OCI-LY7 (cell line): Measurements from ENCODE around the gene TCAF1. TPM values are rescaled to one million over a fixed set of nuclear protein-coding genes. Genes with fewer than 3 reads are reported as not detected.
"Not testable (repeated sequence)": the region's sequence is repeated elsewhere in the genome, so short reads cannot be mapped to it uniquely, and the experiment has no call there.

Experiments
- BruUV-seq: library from RNA; stranded (reverse); fragments of 400-500 nt; replicated peaks from 2 replicates; lab custom pipeline; 2021; lab: Mats Ljungman, UMichigan
- CTCF ChIA-PET: fragments of 300-600 bp; sonication (Branson Sonifier 250); formaldehyde crosslinking; loops from one replicate; lab custom pipeline; 2022; ENCODE audit warnings: antibody characterized with exemption; ENCODE audit not compliant: unreplicated experiment; lab: Charles Lee
- POLR2A ChIA-PET: fragments of 300-600 bp; sonication (Branson Sonifier 250); formaldehyde crosslinking; loops from one replicate; lab custom pipeline; 2022; ENCODE audit warnings: antibody characterized with exemption; lab: Charles Lee
- DNase-seq: peaks from one replicate; pipeline ENCODE4 v3.0.0-alpha.2; 2015; ENCODE audit warnings: low spot score
- H2AFZ ChIP-seq: fragments of 200-600 bp; sonication (generic), shearing (Covaris generic); 2 replicates; pipeline ENCODE4 v1.6.1; 2014; ENCODE audit warnings: mild to moderate bottlenecking, antibody characterized with exemption, low read length, moderate library complexity
- H3K27ac ChIP-seq: fragments of 200-600 bp; sonication (generic); 2 replicates; pipeline ENCODE4 v1.5.1; 2014; ENCODE audit warnings: mixed run types, low read depth, mild to moderate bottlenecking, moderate library complexity, low read length, inconsistent platforms; ENCODE audit not compliant: poor library complexity, severe bottlenecking
- H3K36me3 ChIP-seq: fragments of 200-600 bp; sonication (generic); 2 replicates; pipeline ENCODE4 v1.6.1; 2014; ENCODE audit warnings: mild to moderate bottlenecking, antibody characterized with exemption, low read length, moderate library complexity, mixed read lengths; ENCODE audit not compliant: insufficient read depth
- H3K4me1 ChIP-seq: fragments of 200-600 bp; sonication (generic); 2 replicates; pipeline ENCODE4 v1.5.1; 2014; ENCODE audit warnings: mild to moderate bottlenecking, low read length; ENCODE audit not compliant: insufficient read depth, poor library complexity, severe bottlenecking
- H3K4me2 ChIP-seq: fragments of 200-600 bp; sonication (generic); 2 replicates; pipeline ENCODE4 v1.6.1; 2014; ENCODE audit warnings: mild to moderate bottlenecking, low read length
- H3K4me3 ChIP-seq: fragments of 200-600 bp; sonication (generic); 2 replicates; pipeline ENCODE4 v1.5.1; 2014; ENCODE audit warnings: mild to moderate bottlenecking, low read depth, low read length; ENCODE audit not compliant: poor library complexity, severe bottlenecking
- H3K79me2 ChIP-seq: fragments of 200-600 bp; sonication (generic); 2 replicates; pipeline ENCODE4 v1.6.1; 2016; ENCODE audit warnings: low read depth, mild to moderate bottlenecking, low read length, moderate library complexity, mixed read lengths; ENCODE audit not compliant: insufficient read depth
- H3K9me2 ChIP-seq: fragments of 200-600 bp; sonication (generic); 2 replicates; pipeline ENCODE4 v1.6.1; 2016; ENCODE audit warnings: mild to moderate bottlenecking, low read length, mixed read lengths; ENCODE audit not compliant: insufficient read depth
- H3K9me3 ChIP-seq: fragments of 200-600 bp; sonication (generic); 2 replicates; pipeline ENCODE4 v1.6.1; 2014; ENCODE audit warnings: mild to moderate bottlenecking, mixed run types, low read length, mixed read lengths
- H4K20me1 ChIP-seq: fragments of 200-600 bp; sonication (generic); 2 replicates; pipeline ENCODE4 v1.6.1; 2014; ENCODE audit warnings: mild to moderate bottlenecking, antibody characterized with exemption, low read length, moderate library complexity, mixed read lengths; ENCODE audit not compliant: insufficient read depth
- EZH2phosphoT487 ChIP-seq: fragments of 200-600 bp; sonication (generic); IDR thresholded peaks from 2 replicates; pipeline ENCODE4 v1.6.1; 2018; ENCODE audit warnings: low read depth, borderline replicate concordance, mild to moderate bottlenecking, mixed run types, antibody characterized with exemption, low read length, moderate library complexity, mixed read lengths
- intact Hi-C: fragments of 100-400 bp; cut with micrococcal nuclease; formaldehyde crosslinking; loops from one replicate; pipeline ENCODE4 v1.10.0; 2022; ENCODE audit not compliant: unreplicated experiment
- total RNA-seq, 2 experiments: library from RNA; depleted of rRNA in 1 of 2; stranded (reverse); fragments of >200 nt in 1 of 2; shearing (Covaris generic) in 1 of 2; gene quantifications; 2 replicates each; pipeline ENCODE4 v1.2.3, GENCODE V29; 2014 to 2022
- TF ChIP-seq, protein P1 (sequence below): fragments of 200-600 bp; sonication (generic); conservative IDR thresholded peaks from 2 replicates; pipeline ENCODE4 v1.5.1; 2014; ENCODE audit warnings: mild to moderate bottlenecking, antibody characterized with exemption, low read length, moderate library complexity, mixed read lengths

The TCAF1 gene
- total RNA-seq, 2 experiments from 2014 or later, result 3.3 to 5.5 TPM

DNA sequence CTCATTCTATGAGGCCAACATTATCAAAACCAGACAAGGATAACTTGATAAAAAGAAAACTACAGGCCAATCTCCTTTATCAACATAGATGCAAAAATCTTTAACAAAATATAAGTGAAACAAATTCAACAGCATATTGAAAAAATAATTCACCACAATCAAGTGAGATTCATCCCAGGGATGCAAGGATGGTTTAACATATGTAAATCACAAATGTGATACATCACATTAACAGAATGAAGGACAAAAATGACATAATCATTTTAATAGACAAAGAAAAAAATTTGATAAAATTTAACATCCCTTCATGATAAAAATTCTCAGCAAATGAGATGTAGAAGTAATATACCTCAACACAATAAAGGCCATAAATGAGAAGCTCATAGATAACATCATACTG, 53.8 kb downstream of the TCAF1 start:
- no TSS peak for BruUV-seq
- Histone ChIP-seq H3K4me3 (no peak overlapping the region), H4K20me1 (no peaks in the 10 kb centered on the region), H3K36me3 (no peaks in the 10 kb centered on the region), H3K27ac (no peak overlapping the region), H3K79me2 (no peaks in the 10 kb centered on the region), H3K4me2 (no peak overlapping the region), H3K4me1 (no peaks in the 10 kb centered on the region), H3K9me3 (no peaks in the 10 kb centered on the region), H2AFZ (no peak overlapping the region), H3K9me2 (no peaks in the 10 kb centered on the region)
- intact Hi-C loops, result no loop called here
- CTCF ChIA-PET, result no interaction called here
- POLR2A ChIA-PET, result interaction anchor here (0.5 kb wide), 1 partner anchor 336 kb away, joined by 9 read pairs; no protein-coding TSS in a partner anchor
- no peak for DNase-seq
- TF ChIP-seq, protein P1, sequence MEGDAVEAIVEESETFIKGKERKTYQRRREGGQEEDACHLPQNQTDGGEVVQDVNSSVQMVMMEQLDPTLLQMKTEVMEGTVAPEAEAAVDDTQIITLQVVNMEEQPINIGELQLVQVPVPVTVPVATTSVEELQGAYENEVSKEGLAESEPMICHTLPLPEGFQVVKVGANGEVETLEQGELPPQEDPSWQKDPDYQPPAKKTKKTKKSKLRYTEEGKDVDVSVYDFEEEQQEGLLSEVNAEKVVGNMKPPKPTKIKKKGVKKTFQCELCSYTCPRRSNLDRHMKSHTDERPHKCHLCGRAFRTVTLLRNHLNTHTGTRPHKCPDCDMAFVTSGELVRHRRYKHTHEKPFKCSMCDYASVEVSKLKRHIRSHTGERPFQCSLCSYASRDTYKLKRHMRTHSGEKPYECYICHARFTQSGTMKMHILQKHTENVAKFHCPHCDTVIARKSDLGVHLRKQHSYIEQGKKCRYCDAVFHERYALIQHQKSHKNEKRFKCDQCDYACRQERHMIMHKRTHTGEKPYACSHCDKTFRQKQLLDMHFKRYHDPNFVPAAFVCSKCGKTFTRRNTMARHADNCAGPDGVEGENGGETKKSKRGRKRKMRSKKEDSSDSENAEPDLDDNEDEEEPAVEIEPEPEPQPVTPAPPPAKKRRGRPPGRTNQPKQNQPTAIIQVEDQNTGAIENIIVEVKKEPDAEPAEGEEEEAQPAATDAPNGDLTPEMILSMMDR, result no peak
- TF ChIP-seq EZH2phosphoT487, result no peak

DNA sequence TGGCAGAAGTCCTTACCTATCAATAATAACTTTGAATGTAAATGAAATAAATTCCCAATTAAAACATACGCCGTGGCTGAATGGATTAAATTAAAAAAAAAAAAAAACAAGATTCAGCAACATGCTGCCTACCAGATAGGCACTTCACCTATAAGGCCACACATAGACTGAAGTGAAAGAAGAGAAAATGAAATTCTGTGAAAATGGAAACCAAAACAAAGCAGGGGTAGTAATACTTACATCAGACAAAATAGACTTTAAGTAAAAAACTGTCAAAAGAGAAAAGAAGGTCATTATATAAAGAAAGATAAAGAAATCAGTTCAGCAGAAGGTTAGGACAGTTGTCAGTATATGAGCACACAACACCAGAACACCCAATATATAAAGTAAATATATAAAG, 55.3 kb downstream of the TCAF1 start:
- TF ChIP-seq EZH2phosphoT487, result no peak
- TF ChIP-seq, protein P1, result no peak
- POLR2A ChIA-PET, result interaction anchor here (0.5 kb wide), 1 partner anchor 402 kb away, joined by 3 read pairs; no protein-coding TSS in a partner anchor
- H3K4me3 ChIP-seq, result no peak overlapping the region
- intact Hi-C loops, result no loop called here
- no peak overlapping the region for H3K27ac ChIP-seq
- CTCF ChIA-PET, result no interaction called here
- no peak overlapping the region for H3K4me2 ChIP-seq
- no peaks in the 10 kb centered on the region for H4K20me1 ChIP-seq
- no peaks in the 10 kb centered on the region for H3K36me3 ChIP-seq
- no peaks in the 10 kb centered on the region for H3K9me2 ChIP-seq
- H3K79me2 ChIP-seq, result no peaks in the 10 kb centered on the region
- no peaks in the 10 kb centered on the region for H3K9me3 ChIP-seq
- H3K4me1 ChIP-seq, result no peaks in the 10 kb centered on the region
- BruUV-seq, result no TSS peak
- H2AFZ ChIP-seq, result no peak overlapping the region
- DNase-seq, result no peak

DNA sequence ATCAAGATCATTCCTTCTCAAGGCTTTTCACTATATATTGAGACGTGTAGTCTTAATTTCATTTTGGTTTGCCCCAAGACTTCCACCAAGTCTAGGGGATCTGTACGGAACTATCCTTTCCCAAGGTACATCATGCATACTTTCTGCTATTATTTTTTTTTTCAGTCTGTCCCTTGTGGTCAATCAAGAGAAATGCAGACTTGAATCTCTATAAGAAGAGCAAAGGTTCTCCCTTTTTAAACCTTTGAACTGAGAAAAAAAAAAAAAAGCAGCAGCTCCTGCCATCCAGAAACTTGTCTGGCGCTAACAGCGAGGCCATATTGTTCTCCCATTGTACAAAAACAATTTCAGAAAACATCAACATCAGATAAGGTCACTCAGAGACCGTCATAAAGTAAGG, 60.3 kb downstream of the TCAF1 start:
- H3K79me2 ChIP-seq, H3K4me3 ChIP-seq, H3K4me2 ChIP-seq, H3K9me2 ChIP-seq, POLR2A ChIA-PET, H3K9me3 ChIP-seq, H3K4me1 ChIP-seq, H4K20me1 ChIP-seq, H3K36me3 ChIP-seq, intact Hi-C loops, H3K27ac ChIP-seq, H2AFZ ChIP-seq, BruUV-seq, CTCF ChIA-PET: not testable (repeated sequence)
- DNase-seq, result peak; percentile 2

DNA sequence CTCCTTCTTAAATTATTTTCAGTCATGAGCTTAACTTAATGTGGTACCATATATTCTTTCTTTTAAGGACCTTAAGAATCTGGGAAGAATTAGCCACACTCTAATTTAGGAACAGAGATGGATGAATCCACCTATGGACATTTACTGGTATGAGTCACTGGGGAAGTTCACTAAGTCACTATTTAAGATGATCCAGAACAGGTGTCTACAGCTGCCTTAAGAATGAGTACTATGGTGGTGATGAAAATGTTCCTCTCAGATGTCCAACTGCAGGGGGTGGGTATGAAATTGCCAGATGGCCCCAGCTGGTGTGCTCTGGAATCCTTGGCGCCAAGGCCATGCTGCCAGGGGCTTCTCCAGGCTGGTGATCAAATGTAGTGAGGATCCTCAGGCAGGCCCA, 61.9 kb downstream of the TCAF1 start:
- H3K4me3 ChIP-seq, H4K20me1 ChIP-seq, H3K79me2 ChIP-seq, H3K4me2 ChIP-seq, DNase-seq, H3K36me3 ChIP-seq, CTCF ChIA-PET, H3K9me2 ChIP-seq, H2AFZ ChIP-seq, H3K9me3 ChIP-seq, intact Hi-C loops, H3K27ac ChIP-seq, BruUV-seq, POLR2A ChIA-PET, H3K4me1 ChIP-seq: not testable (repeated sequence)
